Activated gamma-delta T cell treated with anti-CD3 and anti-CD28 coated beads, Interleukin-2, amount 50 U/mL, for 16 hours (primary cell): ENCODE measurements around the gene HGFAC.
A peak's percentile ranks its signal among the peaks of the same experiment; 100 is the strongest.
"Not testable (repeated sequence)": the region's sequence is repeated elsewhere in the genome, so short reads cannot be mapped to it uniquely, and the experiment has no call there.

ENCODE experiments used
- DNase-seq: peaks from one replicate; pipeline ENCODE4 v3.0.0-alpha.2; 2020; ENCODE audit warnings: low read depth

The HGFAC gene

DNA sequence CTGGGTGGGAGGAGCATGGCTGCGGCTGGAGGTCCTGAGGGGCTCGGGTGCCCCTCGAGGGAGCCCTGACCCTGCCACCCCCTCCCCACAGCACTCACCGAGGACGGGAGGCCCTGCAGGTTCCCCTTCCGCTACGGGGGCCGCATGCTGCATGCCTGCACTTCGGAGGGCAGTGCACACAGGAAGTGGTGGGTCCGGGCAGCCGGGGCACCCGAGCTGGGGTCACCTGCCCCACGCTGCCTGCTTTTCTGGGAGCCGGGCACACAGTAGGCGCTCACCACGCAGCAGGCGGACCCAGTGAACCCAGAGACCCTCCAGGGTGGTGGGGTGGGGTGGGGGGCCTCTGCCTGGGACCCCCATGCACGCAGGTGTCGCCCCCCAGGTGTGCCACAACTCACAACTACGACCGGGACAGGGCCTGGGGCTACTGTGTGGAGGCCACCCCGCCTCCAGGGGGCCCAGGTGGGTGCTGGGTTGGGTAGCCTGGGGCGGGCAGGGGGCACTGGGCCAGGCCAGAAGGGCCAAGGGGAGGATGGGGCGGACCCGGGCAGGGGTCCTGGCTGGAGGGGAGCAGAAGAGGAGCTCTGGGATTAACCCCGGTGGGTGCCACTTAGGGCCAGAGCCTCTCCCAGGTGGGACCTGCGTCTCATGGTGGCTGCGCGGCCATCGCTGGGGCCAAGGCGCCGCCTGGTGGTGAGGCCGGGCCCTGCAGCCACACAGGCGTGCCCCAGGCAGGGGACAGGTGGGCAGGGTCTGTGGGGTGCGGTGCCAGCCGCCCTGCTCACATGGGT lies 1.4 kb downstream of the HGFAC start:
- DNase-seq: peak; percentile 37

DNA sequence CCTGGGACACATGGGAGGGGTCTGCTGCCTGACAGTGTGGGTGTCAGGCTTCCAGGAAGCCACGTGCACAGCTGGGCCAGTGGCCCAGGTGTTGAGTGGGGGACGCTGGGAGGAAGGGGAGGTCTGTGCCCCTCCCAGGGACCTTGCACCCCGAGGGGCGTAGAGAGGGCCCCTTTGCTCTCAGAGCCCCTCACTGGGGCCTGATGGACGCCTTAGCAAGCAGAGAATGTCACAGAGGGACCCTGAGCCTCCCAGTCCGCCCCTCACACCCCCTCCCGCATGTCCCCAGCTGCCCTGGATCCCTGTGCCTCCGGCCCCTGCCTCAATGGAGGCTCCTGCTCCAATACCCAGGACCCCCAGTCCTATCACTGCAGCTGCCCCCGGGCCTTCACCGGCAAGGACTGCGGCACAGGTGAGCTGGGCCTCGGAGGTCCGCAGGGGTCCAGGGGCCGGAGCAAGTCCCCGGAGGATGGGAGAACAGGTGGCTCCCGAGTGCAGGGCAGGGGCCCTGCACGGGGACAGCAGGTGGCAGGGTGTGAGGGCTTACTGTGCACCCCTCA lies 2.1 kb downstream of the HGFAC start:
- no peak for DNase-seq

DNA sequence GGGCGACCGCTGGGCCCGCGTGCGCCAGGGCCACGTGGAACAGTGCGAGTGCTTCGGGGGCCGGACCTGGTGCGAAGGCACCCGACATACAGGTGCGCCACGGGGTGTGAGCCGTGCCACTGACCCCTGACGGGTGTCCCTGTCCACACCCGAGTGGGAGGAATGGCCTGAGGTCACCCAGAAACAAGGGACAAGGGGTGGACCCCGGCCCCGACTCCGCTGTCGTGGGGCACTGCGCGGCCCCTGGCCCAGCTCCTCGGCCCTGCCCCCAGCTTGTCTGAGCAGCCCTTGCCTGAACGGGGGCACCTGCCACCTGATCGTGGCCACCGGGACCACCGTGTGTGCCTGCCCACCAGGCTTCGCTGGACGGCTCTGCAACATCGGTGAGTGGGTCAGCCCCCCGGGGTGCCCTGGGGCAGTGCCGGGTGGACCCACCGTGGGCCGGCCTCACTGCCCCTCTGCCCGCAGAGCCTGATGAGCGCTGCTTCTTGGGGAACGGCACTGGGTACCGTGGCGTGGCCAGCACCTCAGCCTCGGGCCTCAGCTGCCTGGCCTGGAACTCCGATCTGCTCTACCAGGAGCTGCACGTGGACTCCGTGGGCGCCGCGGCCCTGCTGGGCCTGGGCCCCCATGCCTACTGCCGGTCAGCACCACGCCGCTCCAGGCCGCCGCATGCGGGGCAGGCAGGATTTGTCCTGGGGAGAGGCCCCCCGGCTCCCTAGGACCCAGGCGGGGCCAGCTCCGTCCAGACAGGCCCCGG lies 2.8 kb downstream of the HGFAC start:
- no peak for DNase-seq

DNA sequence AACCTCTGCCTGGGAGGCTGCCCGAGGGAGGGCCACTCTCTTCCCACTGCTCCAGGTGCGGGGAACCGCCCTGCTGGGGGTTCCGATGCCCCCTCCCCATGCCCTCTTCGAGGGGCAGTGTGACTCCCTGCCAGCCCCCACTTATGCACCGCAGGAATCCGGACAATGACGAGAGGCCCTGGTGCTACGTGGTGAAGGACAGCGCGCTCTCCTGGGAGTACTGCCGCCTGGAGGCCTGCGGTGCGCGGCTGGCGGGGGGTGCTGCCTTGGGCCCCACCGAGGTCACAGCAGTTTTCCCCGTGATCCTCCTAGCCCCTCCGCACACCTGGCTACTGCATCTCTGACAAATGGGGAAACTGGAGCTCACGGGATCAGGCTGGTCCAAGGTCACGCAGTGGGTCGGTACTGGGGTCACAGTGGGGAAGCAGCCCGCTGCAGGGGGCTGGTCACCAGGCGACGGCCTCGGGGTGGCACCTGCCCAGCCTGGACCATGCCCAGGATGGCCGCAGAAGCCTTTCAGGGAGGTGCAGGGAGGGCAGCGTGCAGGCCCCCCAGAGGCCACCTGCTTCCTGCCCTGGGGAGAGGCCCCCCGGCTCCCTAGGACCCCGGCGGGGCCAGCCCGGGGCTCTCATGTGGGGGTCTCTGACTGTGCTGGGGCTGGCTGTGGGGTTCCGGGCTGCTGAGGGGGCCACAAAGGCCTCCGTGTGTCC lies 3.5 kb downstream of the HGFAC start:
- DNase-seq: no peak

DNA sequence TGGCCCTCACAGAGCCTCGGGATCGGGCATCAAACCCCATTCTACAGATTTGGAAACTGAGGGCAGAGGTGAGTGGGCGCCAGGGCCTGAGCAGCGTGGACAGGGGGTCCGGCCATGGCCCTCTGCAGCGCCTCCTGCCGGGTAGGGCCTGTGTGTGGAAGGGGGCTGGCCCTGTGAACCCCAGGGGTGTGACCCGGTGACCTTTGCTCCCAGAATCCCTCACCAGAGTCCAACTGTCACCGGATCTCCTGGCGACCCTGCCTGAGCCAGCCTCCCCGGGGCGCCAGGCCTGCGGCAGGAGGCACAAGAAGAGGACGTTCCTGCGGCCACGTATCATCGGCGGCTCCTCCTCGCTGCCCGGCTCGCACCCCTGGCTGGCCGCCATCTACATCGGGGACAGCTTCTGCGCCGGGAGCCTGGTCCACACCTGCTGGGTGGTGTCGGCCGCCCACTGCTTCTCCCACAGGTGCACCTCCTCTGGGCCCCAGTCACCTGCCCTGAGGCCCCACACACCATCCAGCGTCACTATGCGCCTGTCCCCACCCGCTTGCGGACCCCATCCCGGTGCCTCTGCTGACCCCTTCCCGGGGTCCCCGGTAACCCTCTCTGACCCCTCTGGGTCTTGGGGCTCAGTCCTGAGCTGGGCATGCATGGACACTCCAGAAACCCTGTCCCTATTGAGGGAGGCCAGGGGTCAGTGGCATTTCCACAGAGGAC lies 4.2 kb downstream of the HGFAC start:
- no peak for DNase-seq

DNA sequence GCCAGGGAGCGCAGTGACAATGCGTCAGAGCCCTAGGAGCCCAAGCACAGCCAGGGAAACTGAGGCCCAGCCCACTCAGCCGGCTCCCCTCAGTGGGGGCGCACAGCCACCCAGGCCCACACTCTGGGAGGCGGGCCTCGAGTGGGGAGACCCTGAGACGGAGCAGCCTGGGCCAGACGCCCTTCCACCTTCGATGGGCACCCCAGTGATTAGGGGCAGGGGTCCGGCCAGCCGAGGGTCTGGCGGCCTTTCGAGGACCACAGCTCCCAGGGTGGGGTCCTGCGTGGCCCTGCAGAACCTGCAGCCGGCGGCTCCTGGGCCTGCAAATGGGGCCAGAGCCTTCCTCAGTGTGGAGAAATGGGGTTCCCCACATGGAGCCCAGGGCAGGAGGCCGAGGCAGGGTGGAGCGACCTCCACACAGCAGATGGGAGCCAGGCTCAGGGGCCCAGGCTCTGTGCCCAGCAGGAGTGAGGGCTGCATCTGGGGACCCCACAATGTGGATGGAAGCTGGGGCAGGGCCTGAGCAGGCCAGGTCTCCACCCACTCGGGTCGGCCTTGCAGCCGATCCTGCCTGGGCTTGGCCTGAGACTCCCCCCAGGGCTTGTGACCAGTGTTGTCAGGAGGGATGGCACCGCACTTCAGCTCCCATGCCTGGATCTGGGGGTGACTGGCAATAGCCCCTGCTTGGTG lies 5.0 kb downstream of the HGFAC start:
- DNase-seq: no peak

DNA sequence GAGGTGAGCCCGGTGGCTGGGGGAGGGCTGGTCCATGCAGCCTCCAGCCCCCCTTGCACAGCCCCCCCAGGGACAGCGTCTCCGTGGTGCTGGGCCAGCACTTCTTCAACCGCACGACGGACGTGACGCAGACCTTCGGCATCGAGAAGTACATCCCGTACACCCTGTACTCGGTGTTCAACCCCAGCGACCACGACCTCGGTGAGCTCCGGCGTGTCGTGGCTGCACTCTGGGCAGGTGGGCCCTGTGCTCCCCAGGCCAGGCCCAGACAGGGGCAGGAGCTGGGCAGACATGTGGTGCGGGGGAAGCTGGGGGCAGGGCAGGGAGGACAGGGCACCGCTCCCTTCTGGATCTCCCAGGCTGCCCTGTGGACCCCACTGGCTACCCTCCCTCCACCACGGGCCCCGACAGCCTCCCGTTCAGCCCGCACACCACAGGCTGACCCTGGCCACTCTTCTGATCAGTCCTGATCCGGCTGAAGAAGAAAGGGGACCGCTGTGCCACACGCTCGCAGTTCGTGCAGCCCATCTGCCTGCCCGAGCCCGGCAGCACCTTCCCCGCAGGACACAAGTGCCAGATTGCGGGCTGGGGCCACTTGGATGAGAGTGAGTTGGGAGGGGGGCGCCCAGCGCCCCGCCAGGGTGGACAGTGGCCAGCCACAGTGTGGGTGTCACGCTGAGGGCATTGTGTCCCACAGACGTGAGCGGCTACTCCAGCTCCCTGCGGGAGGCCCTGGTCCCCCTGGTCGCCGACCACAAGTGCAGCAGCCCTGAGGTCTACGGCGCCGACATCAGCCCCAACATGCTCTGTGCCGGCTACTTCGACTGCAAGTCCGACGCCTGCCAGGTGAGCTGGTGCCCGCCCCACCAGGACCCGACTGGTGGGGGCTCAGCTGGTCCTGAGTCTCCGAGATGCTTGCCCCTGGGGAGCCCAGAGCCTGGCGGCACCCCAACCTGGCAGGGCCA lies 5.9 kb downstream of the HGFAC start:
- DNase-seq: no peak

DNA sequence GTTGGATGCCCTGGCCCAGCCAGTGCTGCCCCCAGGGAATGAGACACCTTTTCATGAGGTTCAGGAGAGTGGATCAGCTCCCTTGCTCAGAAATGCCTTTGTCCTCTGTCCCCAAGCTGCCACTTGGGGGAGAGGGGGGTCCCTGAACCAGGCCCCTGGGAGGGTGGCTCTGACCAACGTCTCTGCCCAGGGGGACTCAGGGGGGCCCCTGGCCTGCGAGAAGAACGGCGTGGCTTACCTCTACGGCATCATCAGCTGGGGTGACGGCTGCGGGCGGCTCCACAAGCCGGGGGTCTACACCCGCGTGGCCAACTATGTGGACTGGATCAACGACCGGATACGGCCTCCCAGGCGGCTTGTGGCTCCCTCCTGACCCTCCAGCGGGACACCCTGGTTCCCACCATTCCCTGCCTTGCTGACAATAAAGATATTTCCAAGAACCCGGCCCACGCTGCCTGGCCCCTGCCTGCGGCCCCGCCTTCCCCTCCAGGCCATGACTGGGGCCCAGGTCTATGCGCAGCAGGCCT lies 7.3 kb downstream of the HGFAC start:
- no peak for DNase-seq

DNA sequence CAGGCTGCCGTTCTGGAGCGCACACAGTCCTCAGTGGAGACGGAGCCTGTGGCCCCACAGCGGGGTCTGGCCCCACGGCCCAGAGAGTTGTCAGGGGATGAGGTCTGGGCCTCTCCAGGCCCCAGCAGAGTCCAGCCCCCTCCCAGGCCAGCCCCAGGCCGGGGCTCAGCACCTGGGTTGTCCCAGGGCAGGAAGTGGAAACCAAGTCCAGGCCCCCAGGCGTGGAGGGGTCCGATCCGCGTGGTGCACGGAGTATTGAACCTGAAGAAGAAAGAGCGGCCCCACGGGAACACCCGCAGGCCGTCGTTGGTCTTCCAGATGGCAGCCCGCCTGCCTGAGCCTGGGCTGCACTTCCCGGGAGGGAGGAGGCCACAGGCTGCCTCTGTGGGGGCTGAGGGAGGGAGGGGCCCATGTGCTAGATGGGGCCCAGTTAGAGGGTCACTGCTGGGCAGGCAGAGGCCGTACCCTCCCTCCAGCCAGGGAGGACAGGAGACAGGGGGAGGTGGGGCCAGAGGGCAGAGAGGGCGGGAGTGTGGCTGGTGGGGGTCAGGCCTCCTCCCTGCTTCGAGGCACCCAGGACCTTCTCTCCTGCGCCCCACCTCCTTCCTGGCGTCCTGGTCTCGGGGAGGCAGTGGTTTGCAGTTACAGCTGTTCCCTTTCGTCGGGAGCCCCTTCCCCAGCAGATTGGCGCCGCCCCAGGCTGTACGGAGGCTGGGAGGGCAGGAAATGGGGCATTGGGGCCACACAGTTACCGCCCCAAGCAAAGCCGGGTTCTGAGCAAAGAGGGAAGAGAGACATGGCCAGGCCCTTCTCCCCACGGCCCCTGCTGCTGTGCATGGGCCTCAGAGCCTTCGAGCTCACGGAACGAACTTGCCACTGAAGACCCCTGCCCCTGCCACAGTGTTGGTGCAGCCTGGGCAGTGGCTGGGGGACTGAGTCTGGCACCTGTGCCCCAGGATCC lies 8.1 kb downstream of the HGFAC start:
- DNase-seq: no peak

DNA sequence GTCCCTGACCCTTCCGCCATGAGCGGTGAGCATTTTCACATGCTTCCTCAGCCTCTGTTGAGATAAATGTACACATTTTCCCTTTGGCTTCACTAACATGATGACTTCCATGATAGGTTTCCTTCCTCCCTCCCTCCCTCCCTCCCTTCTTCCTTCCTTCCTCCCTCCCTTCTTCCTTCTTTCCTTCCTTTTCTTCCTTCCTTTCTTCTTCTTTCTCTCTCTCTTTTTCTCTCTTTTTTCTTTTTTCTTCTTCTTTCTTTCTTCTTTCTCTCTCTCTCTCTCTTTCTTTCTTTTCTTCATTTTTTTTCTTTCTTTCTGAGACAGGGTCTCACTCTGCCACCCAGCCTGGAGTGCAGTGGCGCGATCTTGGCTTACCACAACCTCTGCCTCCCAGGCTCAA lies 8.9 kb downstream of the HGFAC start:
- no peak for DNase-seq

DNA sequence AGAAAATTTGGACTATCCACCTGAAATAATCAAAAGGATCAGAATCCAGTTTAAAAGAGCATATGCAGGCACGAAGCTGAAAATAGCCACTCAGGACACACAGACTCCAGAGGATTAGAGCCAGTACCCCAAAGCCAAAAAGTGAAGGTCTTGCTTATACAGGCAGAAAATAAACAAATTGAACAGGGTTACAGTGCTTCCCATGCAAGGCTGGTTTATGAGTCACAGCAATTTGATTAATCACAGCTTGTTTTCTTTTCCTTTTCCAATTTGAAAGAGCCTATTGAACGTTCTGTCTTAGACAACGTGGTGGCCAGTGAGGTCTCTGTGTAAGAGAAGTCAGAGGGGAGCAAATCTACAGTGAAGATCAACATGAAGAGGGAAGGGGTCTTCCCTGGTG lies 10.2 kb downstream of the HGFAC start:
- DNase-seq: no peak

DNA sequence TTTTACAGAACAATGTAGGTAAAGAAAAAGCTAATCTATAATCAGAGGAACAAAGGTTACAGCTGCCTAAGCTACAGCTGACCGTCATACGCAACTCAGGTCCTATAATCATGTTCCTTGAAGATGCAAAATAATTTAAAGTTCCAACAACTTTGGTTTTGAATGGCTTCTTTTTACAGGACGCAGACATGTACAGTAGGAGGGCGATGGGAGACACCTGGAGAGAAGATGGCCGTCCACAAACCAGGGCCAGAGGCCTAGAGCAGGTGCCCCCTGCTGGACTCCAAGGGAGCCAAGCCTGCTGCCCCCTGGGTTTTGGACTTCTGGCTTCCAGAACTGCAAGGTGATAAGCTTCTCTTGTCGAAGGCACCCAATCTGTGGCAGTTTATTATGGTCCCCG lies 10.6 kb downstream of the HGFAC start:
- DNase-seq: no peak

DNA sequence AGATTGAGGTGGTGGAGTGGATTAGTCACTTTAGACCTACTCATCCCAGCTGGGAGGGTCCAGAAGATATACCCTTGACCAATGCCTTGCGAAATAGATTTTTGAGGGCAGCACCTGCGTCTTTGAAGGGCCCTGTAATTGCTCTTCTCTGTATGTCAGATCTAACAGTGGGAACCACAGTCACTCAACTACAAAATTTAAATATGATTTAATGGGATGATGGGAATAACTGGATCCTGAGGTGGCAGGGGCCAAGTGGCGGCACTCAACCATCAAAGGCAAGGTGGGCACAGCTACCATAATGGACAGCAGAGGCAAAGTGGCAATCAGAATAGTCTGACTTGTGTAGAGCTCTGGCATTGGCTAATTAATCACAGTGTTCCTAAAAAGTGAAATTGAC lies 13.8 kb downstream of the HGFAC start:
- DNase-seq: not testable (repeated sequence)

DNA sequence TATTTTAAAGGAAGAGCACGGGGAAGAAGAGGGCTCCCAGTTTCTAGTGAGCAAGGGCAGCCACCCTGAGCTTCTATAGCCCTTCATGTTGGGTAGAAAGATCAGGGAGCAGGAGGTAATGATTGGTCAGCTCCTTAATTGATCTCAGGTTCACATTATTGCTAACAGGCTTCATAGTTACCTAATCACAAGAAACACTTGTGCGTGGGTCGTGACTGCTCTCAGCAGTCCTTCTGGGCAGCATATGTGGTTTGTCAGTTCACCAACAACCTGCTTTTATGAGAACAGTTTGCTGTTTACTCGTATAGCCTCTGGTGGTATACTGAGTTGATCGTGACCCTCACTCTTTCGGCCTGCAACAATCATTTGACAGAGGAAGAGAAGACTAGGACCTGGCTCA lies 16.6 kb downstream of the HGFAC start:
- no peak for DNase-seq

DNA sequence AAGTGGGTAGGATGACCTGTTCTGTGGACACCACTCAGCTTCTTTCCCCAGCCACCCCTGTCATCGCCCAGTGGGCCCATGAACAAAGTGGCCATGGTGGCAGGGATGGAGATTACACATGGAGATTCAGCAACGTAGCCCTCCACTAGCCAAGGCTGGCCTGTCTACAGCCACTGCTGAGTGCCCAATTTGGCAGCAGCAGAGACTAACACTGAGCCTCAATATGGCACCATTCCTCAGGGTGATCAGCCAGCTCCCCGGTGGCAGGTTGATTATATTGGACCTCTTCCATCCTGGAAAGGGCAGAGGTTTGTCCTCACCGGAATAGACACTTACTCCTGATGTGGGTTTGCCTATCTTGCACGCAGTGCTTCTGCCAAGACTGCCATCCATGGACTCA lies 17.4 kb downstream of the HGFAC start:
- not testable (repeated sequence) for DNase-seq

DNA sequence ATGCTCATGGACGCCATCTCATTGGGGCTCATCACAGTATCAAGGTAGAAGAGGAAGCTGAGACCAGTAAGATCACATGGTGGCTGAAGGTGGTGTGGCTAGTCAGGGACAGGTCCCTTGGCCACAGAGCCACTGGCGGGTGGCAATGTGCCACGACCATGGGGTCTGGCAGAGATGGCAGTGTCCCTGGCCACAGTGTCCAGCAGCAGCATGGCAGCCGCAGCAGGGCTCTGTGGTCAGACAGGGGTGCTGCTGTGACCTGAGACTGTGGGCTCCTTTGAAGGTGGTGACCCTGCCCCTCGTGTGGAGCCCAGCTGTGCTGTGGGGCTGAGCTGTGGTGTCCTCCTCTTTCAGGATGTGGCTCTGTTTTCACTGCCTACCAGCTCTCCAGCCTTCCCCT lies 19.2 kb downstream of the HGFAC start:
- no peak for DNase-seq

DNA sequence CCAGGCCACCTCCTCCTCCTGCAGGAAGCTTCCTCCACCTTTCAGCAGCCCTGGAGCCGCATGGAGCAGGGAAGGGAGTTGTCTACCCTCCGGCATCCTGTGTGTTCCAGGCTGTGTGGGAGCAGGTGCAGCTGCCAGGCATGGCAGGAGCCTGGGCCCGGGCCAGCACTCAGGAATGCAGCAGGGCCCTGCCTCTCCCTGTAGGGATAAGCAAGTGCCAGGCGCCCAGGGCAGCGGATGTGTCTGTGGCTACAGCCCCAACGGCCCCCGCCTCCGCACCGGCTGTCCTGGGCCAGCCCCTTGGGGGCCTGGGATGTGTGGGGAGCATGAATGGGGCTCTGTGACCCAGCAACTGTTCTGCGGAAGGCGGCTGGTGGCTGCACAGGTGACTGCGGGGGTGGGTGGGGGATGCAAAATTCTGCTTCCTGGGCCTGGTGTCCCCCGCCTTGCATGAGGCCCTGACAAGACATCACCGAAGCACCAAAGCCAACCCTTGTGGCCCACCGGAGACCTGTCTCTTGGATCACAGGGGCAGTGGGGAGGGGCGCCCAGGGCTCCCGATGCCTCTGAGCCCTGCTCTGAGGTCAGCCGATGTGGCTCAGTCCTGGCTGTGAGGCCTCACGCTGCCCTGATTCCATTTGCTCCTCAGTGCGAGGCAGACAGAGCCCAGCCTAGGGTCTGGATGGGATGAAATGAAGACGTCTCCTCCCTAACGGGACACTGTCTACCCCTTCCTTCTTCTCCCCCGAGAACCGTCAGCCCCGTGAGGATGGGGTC lies 19.9 kb downstream of the HGFAC start:
- DNase-seq: no peak

DNA sequence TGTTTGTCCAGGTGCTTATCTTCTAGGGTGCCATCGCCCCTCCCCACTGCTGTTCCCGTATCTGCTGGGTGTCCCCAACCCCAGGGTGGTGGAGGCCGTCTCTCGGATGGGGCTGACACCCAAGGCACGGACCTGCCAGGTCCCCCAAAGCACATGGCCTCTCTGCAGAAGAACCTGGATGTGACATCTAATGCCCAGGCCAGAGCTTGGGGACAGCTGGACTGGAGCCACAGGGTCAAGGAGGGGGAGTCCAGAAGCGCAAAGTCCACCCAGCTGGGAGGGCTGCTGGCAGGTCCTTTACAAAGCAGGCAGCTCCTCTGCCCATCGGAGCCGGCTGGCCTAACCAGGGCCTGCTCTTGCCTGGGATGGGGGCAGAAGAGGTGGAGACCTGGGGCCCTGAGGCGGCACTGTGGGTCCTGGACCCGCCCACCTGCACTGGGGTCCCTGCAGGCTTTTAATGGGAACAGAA lies 20.6 kb downstream of the HGFAC start:
- no peak for DNase-seq
